Superior temporal gyrus (tissue), 1 donor: Measurements from ENCODE around the gene RNLS.
"Not testable (repeated sequence)": the region's sequence is repeated elsewhere in the genome, so short reads cannot be mapped to it uniquely, and the experiment has no call there.

ENCODE experiments used
- DNase-seq: peaks from one replicate; pipeline ENCODE4 v3.0.0-alpha.2; 2016; ENCODE audit errors: extremely low spot score

The RNLS gene

DNA sequence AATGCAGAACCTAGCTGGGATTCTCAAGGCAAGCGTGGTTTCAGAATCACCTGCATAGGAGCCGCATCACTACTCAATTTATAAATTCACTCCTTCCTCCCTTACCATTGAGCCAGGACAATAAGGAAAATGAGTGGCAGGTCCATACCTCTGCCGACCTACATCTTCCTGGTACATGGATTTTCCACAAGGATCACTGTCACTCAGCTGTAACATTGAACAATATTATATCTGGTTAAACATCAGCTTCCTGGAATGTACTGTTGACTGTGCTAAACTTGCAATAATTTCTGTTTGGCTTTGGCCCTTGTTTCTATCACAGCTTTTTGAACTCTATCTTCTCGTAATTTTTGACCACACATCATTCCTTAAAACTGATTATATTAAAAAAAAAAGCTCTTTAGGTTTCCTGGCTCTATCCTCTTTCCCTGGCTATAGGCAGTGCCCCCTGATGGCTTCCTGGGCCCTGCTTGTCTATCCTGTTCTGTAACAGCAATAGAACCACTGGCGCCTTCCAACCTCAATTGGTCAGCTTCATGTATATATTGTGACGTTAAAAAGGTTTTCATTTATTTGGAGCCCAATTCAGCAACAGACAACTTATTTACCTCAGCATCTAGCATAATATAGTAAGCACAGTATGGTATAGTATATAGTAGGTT, 59.2 kb downstream of the RNLS start:
- DNase-seq: no peak

DNA sequence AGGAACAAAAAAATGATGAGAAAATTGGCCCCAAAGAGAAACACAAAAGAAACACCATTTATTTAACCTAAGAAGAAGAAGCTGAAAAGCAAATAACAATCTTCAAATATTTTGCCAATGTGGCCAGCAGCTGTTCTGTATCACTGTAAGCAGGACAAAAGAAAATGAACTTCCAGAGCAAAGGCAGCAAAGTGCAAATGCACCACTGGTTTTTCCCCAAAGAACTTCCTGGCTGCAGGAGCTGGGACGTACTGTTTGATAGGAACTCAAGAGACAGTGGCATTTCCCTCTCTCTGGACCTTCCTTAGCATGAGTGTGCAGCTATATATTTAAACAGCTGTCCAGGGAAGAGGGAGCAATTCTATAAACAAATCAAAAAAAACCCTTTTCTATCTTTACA, 60.4 kb downstream of the RNLS start:
- DNase-seq: no peak

DNA sequence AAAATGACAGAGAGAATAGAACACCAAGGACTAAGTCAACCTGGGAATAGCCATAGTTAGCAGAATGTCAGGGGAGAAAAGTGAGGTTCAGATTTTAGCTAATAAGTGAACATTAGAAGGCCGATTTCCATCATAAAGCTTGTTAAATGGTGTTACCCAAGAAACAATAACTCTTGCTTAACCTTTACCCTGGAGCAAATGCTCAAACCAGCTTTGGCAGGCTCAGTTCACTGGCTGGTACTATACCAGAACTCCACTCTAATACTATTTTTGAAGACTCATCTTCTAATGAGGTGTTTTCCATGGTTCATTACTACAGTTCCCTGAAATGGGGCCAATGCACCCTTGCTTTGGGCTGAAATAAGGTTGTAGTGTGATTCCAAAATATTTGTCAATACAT, 61.3 kb downstream of the RNLS start:
- no peak for DNase-seq

DNA sequence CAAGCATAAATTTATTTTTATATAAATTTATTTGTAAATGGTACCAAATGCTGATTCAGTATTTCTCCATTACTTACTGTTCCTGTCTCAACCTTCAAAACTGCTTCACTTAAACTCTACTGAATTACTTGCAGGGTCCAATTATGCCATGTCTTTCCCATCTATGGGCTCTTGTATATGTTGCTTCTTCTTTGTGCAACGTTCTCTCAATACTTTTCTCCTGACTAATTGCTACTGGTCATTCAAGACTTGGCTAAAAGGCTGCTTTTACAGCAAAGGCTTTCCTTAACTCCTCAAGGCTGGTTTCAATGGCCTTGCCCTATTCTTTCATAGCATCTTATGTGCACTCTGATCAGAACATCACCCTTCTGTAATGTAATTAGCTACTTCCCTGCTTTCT, 67.9 kb downstream of the RNLS start:
- DNase-seq: no peak

DNA sequence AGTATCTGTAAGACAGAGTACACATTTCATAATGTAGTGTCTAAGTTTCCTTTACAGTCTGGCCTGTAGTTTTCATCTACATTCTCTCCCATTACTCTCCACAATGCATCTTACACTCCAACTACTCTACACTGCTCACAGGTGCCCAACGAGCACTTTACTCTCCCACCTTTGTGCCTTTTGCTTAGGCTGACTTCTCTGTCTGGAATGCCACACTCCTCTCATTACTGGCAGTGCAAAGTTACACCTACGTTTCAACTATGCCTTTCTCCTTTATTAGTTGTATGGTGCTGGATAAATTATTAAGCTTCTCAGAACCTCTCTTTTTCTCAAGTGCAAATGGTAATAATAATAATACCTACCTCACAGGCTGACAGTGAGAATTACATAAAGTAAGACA, 70.5 kb downstream of the RNLS start:
- no peak for DNase-seq

DNA sequence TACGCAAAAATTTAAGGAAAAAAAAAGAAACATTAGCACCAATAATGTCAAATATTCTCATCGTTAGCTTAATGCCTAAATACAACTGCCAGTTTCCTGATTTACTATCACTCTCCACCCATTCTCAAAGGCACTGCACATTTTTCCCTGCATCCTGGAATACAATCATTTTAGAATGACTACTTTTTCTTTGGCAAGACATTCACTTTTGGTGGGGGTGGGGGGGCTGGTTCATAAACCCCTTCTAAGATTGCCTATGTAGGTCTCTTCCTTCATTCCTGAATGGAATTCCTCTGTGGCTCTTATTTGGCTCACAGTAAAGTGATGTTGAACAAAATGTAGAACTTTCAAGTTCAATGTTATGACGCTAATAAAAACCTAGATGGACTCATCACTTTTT, 74.3 kb downstream of the RNLS start:
- no peak for DNase-seq

DNA sequence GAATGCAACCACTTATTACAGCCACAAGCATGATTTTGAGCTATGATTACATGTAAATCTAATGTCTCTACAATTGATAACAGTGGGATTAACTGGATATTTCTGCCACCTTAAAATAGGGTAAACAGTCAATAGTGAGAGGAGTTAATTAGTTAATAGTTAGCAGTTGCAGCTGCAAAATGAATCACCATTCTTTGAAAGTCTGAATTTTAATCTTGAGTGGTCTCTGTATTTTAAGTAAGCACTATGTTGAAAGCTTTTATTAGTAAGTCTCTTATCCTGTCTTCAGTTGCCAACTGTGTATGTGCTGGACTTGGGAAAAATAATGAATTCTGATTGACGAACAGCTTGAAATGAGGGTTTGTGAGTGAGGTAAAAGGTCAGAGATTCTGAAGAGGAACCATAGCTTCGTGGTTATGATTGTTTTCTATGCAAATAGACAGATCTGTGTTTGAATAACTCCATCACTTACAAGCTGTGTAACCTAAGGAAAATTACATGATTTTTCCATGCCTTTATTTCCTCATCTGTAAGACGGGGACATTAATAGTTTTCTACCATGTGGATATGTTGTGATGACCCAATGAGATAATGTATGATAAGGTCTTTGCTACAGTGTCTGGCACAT, 75.2 kb downstream of the RNLS start:
- DNase-seq: no peak

DNA sequence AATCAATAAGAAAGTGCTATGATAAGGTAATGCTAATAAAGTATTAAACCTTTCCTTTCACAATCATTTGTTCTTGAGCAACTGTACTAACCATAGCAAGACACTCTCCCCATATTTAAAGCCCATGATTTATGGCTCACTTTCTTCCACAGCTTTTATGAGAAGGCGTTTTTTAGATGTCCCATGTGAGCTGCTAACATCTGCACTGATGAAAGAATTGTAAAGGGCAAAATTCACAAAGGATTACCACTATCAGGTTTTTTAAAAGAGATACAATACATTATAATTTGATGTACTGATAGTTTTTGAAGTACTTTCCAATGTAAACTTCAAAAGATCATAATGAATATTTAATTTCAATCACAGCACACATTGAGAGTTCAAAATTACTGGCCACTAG, 75.7 kb downstream of the RNLS start:
- DNase-seq: no peak

DNA sequence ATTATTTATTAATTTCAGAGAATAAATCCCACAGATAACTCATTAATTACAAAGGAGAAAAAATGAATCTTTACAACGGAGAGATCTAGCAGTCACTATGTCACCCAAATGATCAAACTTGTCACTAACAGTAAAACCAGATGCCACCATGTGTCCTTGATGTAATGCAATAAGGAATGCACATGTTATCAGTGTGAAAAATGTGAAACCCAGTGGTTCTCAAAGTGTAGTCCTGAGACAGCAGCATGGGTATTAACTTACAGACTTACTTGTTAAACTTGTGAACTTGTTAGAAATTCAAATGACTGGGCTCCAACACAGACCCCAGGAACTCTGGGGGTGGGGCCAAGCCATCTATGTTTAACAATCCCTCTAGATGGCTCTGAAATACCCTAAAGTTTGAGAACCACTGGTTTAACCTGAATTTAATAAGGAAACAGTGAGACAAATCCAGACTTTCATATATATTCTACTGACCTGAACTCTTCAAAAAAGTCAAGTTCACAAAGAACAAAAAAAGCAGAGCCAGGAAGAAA, 77.4 kb downstream of the RNLS start:
- DNase-seq: no peak

DNA sequence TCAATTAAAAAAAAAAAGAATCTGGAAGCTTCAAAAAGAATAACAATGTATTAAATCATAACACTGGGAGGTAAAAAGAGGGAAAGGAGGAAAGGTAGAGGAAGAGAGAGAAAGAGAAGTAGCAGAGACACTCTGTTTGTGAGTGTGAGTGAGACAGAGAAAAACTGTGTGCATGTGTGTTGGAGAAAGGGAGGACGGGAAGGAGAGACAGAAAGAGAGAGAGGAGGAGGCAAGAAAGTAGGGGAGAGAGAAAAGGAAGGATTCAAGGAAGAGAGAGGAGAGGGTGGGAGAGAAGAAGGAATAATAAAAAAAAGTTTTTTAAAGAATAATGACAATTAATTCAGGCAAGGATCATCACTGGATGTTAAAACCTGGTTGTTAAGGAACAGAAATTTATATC, 77.9 kb downstream of the RNLS start:
- DNase-seq: no peak

DNA sequence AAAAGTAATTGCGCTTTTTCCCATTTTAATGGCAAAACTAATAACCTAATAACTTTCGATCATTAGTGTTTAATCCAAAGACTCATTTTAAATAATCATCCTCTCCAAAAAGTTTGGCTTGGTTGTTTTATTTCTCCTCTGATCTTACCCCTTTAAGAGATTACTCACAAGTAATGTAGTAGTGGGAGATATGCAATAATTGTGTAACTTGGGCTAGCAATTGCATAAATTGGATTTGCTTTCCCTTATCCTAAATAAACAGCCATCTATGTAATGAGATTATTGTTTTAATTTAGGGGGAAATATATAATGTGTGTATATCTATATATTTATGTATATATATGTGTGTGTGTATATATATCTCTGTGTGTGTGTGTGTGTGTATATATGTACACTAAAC, 82.5 kb downstream of the RNLS start:
- no peak for DNase-seq

DNA sequence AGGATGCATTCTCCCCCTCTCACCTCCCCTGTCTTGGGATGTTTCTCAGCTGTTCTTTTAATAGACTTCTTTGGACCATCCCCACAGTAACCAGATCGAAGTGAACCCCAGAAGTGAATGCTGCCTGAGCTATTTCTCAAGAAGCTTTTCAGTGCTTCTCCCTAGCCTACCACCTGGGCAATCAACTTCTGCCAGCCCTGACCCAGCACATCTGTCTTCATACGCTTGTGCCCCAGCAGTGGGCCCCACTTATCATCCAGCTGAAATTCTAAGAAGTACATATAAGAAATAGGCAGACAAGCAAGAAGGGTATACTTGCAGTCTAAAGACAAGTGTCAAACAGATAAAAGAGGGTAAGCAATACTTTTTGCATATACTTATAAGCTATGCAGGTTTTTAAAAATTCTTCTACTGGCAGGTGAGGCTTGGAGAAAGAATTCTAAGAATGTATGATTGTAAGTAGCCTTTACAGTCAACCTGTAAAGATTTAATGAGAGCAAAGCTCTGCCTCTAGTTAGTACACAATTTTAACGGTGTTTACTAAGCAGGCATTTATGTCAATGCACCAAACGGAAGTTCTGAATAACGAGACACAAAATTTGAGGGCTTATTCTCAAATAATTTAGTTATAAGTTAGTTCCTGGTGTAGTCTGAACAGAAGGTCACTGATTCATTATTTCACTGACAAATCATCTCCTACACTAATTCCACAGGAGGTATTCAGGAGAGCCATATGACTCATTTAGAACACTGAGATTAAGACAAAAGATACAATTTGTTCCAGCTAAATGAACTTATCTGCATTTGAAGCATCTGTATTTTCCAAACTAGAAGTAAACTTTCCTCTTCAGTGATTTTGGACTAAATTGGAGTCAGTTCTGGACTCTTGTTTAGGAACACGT, 83.3 kb downstream of the RNLS start:
- DNase-seq: no peak

DNA sequence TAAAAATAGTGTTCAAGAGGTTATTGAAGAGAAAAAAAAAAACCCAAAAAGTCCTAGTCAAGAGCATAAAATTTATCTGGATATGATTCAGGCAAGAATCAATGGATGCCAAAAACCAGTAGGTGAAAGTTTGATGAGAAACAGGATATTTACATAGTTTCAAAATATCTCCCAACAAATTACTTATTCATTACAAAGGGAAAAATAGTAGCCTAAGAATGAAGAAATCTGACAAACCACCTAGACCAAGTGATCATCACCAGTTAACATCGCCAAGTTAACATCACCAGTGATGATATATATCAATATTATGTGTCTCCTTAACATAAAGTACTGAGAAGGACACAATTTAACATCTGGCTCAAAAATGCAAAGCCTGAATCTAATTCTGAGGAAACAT, 85.2 kb downstream of the RNLS start:
- no peak for DNase-seq

DNA sequence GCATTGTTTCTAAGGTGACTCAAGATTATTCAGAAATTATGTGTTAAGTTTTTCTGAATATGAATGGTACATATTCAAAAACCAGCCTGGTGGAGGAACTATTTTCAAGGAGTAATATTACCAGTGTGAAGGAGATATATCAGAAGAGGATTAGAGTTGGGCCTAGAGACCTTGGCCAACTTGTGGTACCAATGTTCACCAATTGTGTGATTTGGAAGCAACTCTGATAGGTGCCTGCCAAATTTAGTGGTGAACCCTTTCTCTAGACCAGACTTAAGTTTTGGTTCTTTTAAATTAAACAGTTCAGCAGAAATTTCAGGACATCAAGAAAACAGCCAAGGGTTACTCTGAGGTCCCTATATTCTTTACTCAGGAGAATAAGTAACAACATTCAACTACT, 88.6 kb downstream of the RNLS start:
- DNase-seq: no peak

DNA sequence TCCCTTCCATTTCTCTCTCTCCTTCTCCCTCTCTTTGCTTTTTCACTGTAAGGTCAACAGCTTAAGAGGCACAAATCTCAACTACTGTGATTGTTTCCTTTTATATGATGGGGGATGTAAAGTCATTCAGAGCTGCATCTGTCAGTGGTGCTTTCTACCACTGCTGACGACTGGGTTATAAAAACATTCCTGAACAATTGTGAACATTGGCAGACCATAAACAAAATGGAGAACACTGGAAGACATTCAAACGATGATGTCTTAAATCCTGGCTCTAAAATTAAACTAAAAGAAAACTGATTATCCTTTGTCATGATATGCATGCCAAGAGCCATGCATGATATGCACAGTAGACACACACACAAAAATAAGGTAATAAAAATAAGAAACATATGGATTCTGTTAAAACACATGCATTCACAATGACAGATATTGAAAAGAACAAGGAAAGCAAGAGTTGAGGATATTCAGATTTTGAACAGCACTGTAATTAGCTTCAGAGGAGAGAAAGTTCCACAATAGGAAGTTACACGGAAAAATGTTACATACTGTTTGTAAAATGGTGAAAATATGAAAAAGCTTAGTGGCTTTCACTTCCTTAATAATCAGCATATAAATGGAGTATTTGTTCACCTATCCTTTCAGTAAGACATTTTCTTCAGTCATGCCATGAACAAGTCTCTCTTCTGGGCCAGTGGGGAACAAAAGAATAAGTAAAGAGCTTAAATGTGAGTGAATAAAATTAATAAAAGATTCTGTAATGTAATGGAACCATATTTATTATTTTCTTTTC, 89.2 kb downstream of the RNLS start:
- no peak for DNase-seq

DNA sequence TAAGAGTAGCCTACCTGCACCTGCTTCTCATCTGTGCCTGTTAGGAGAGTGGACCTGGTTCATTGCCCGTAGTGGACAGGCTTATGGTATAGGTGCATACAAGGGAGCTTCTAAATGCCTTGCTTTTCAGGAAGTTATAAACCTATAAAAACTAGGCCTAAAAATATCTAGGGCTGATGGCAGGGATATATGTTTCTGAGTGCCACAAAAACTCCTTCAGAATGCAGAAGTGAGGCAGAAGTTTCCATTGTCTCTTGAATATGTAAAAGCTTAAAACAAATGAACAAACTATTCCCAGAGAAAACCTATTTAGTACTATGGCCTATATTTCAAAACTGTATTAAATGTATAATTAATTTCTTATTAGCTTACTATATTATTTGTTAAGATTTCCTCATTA, 91.8 kb downstream of the RNLS start:
- DNase-seq: no peak

DNA sequence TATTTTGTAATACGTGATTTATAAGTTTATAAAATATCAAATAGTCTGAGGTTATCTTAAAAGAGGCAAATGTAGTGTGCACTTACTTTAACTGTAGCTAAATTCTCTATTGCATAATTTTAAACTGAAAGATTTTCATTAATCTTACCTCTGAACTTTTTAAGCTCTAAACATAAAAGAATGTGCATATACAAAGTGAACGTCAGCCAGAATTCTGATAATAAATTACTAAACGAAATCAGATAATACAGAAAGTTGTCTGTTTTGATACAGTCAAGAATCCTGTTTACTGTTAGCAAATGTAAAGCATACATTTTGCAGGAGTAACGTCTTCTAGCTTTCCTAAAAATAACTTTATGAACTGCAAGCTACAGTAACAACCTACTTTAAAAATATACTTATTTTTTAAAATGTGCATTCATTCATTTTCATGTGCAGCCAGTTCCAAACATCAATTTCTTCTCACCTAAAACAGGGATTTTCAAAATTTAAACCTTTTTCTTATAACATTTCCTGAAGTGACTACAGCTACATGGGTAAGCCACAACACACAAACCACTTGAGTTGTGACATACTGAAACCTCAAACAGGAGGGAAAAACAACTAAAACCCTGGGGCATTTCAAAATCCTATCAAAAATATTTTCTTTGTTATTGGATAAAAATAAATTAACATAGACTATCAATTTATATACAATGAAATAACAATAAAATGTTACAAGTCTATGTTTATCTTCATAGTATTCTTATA, 92.7 kb downstream of the RNLS start:
- no peak for DNase-seq

DNA sequence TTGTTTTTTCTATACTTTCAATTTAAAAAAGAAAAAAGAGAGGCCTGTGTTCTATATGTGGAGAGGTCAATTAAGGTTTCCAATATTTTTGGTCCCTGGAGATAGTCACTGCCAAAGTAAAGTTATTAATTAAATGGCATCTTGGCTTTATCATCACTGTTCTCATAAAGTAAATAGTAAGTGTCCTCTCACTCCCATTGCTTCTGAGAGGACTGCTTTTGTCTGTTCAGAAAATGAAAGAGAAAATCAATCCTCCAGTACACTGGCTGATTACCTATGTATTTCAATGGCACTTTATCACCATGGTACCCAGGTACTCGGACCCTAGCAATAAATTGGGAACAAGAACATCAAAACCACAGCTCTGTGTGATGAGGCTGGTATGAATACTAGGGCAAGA, 94.0 kb downstream of the RNLS start:
- DNase-seq: no peak

DNA sequence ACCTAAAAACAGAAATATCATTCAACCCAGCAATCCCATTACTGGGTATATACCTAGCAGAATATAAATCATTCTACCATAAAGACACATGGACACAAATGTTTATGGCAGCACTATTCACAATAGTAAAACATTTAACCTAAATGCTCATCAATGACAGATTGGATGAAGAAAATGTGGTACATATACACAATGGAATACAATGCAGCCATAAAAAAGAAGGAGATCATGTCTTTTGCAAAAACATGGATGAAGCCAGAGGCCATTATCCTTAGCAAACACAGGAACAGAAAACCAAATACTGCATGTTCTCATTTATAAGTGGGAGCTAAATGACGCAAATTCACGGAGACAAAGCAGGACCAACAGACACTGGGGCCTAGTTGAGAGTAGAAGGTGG, 96.3 kb downstream of the RNLS start:
- not testable (repeated sequence) for DNase-seq

DNA sequence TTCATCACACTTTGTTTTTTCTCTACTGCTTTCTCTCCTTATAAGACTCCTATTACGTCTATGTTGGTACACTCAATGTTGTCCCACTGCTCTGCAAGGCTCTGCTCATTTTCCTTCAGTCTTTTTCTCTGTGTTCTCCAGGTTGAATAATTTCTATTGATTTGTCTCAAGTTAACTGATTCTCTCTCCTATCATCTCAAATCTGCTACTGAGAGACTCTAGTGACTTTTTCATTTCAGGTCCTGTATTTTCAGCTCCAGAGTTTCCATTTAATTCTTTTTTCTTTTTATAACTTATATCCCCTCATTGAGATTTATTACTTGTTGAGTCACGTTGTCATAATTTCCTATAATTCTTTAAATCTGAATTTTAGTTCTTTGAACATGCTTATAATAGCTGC, 100.9 kb downstream of the RNLS start:
- no peak for DNase-seq

DNA sequence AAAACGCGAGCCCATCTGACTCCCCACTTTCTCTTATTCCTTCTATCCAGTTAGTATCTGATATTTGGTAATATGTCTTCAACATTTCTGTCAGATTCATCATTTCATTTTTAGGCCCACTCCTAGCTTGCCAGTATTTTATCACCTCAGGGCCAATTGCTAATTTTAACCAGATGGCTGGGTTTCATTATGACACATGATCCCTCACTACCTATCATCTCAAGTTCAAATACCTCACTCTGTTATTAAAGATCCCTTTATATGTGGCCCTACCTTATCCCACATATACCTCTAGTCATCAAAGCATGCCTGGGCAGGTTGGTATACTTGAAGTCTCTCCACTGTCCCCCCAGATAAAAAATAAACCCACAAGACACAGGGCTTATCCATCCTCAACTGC, 104.9 kb downstream of the RNLS start:
- DNase-seq: no peak
